ENCODE measurements around the gene ZC3H15.

- no peak for TF ChIP-seq TAF1 (IDR thresholded peaks at IDR 0.05; ENCODE audit: low read depth)
- TF ChIP-seq CEBPB (IDR thresholded peaks at IDR 0.05), result no peak
- TF ChIP-seq RAD21 (IDR thresholded peaks at IDR 0.05; ENCODE audit: low read depth), result no peak
Measured at GRCh38 chr2:186554429-186554828, 68.4 kb downstream of the ZC3H15 start.

Data from Ishikawa (cell line).